H1 (cell line): ENCODE results near the gene SLC7A10. TPM values are rescaled to one million over a fixed set of nuclear protein-coding genes. Genes with fewer than 3 reads are reported as not detected.
A peak's percentile ranks its signal among the peaks of the same experiment; 100 is the strongest.

Experiments used
- CTCF ChIA-PET: fragments of 300-600 bp; sonication (Branson Sonifier 250); formaldehyde crosslinking; loops from one replicate; lab custom pipeline; 2021; ENCODE audit not compliant: partially characterized antibody; lab: Charles Lee
- POLR2A ChIA-PET: fragments of 300-600 bp; sonication (Branson Sonifier 250); formaldehyde crosslinking; loops from one replicate; lab custom pipeline; 2021; ENCODE audit warnings: inconsistent platforms; ENCODE audit not compliant: partially characterized antibody; lab: Charles Lee
- DNase-seq, 2 experiments: peaks; one replicate each; pipeline versions ENCODE4 v3.0.0 to v3.0.0-alpha.2; 2010 to 2022; ENCODE audit warnings: low spot score in 2 of 2, low read depth in 1 of 2, mixed read lengths in 1 of 2
- FAIRE-seq: peaks from 2 replicates; lab custom pipeline; 2011; peaks lifted over from hg19 to GRCh38; lab: Jason Lieb, UNC
- H2AFZ ChIP-seq: 2 replicates; pipeline ENCODE4 v1.8.1; 2012; ENCODE audit warnings: low read length, inconsistent platforms
- H2AK5ac ChIP-seq: 2 replicates; pipeline ENCODE4 v1.6.1; 2013; ENCODE audit warnings: low read depth, low read length
- H2BK120ac ChIP-seq: replicated peaks from 2 replicates; pipeline ENCODE3; 2013; ENCODE audit warnings: low read depth, low read length, inconsistent platforms
- H2BK12ac ChIP-seq: 2 replicates; pipeline ENCODE4 v1.6.1; 2013; ENCODE audit warnings: low read depth, low read length
- H2BK15ac ChIP-seq: 2 replicates; pipeline ENCODE4 v1.6.1; 2013; ENCODE audit warnings: low read length
- H2BK20ac ChIP-seq: 2 replicates; pipeline ENCODE4 v1.6.1; 2013; ENCODE audit warnings: low read length
- H2BK5ac ChIP-seq: 2 replicates; pipeline ENCODE4 v1.6.1; 2013; ENCODE audit warnings: low read depth, low read length
- H3K14ac ChIP-seq: 2 replicates; pipeline ENCODE4 v1.6.1; 2013; ENCODE audit warnings: inconsistent platforms; ENCODE audit not compliant: insufficient read length
- H3K18ac ChIP-seq: 2 replicates; pipeline ENCODE4 v1.6.1; 2013; ENCODE audit warnings: low read length; ENCODE audit errors: extremely low read depth
- H3K23ac ChIP-seq: 2 replicates; pipeline ENCODE4 v1.6.1; 2013; ENCODE audit warnings: inconsistent platforms; ENCODE audit not compliant: insufficient read length
- H3K23me2 ChIP-seq: 2 replicates; pipeline ENCODE4 v1.6.1; 2013; ENCODE audit warnings: low read depth, low read length
- H3K27ac ChIP-seq: 2 replicates; pipeline ENCODE4 v1.6.1; 2011; ENCODE audit warnings: low read depth, low read length, inconsistent platforms
- H3K27me3 ChIP-seq, 4 experiments: replicated peaks in 1 of 4; 1 replicate in 1 of 4; 2 replicates in 3 of 4; pipeline versions ENCODE4 v1.6.1 to v1.8.1; 2011 to 2013; ENCODE audit warnings: low read length in 3 of 4, mild to moderate bottlenecking in 3 of 4, inconsistent platforms in 2 of 4, mixed read lengths in 2 of 4, moderate library complexity in 1 of 4; ENCODE audit not compliant: control insufficient read depth in 3 of 4, insufficient read depth in 3 of 4; ENCODE audit errors: extremely low read depth in 1 of 4
- H3K36me3 ChIP-seq, 4 experiments: 2 replicates each; pipeline versions ENCODE4 v1.6.1 to v1.8.1; 2011 to 2013; ENCODE audit warnings: mild to moderate bottlenecking in 4 of 4, low read length in 3 of 4, moderate library complexity in 2 of 4, control low read depth in 1 of 4, inconsistent platforms in 1 of 4; ENCODE audit not compliant: insufficient read depth in 4 of 4, control insufficient read depth in 2 of 4
- H3K4ac ChIP-seq: replicated peaks from 2 replicates; pipeline ENCODE3; 2013; ENCODE audit warnings: low read length, low read depth, mixed read lengths, inconsistent platforms; ENCODE audit not compliant: insufficient read length
- H3K4me1 ChIP-seq, 4 experiments: replicated peaks in 1 of 4; 1 replicate in 1 of 4; 2 replicates in 3 of 4; pipeline versions ENCODE4 v1.6.1 to v1.8.1; 2011 to 2013; ENCODE audit warnings: low read length in 3 of 4, inconsistent platforms in 2 of 4, mixed read lengths in 1 of 4; ENCODE audit not compliant: insufficient read depth in 4 of 4, control insufficient read depth in 3 of 4
- H3K4me2 ChIP-seq, 2 experiments: 2 replicates each; pipeline versions ENCODE4 v1.6.1 to v1.8.1; 2011 to 2013; ENCODE audit warnings: low read depth in 2 of 2, low read length in 2 of 2, control low read depth in 1 of 2, inconsistent platforms in 1 of 2, mild to moderate bottlenecking in 1 of 2; ENCODE audit not compliant: insufficient read depth in 1 of 2
- H3K4me3 ChIP-seq, 4 experiments: fragments of 200-600, 300-600 bp in 1 of 4; sonication (generic), shearing (Covaris generic), sonication (Bioruptor Twin) in 1 of 4; 2 replicates each; pipeline versions ENCODE4 v1.5.1 to v1.8.1; 2011 to 2016; ENCODE audit warnings: low read length in 4 of 4, low read depth in 3 of 4, control low read depth in 2 of 4, inconsistent platforms in 2 of 4, mild to moderate bottlenecking in 2 of 4, mixed read lengths in 1 of 4, moderate library complexity in 1 of 4; ENCODE audit not compliant: insufficient read depth in 2 of 4; ENCODE audit errors: extremely low read depth in 1 of 4
- H3K56ac ChIP-seq: replicated peaks from 2 replicates; pipeline ENCODE3; 2013; ENCODE audit warnings: low read depth, mild to moderate bottlenecking, mixed read lengths, low read length, inconsistent platforms; ENCODE audit not compliant: insufficient read length
- H3K79me1 ChIP-seq: 2 replicates; pipeline ENCODE4 v1.6.1; 2013; ENCODE audit warnings: low read depth, low read length, control low read depth
- H3K79me2 ChIP-seq, 2 experiments: 2 replicates each; pipeline versions ENCODE4 v1.6.1 to v1.8.1; 2012 to 2013; ENCODE audit warnings: low read length in 2 of 2, mild to moderate bottlenecking in 2 of 2, inconsistent platforms in 1 of 2; ENCODE audit not compliant: insufficient read depth in 2 of 2, control insufficient read depth in 1 of 2
- H3K9ac ChIP-seq, 4 experiments: replicated peaks in 1 of 4; 1 replicate in 1 of 4; 2 replicates in 3 of 4; pipeline versions ENCODE4 v1.6.1 to v1.8.1; 2011 to 2013; ENCODE audit warnings: low read depth in 3 of 4, low read length in 3 of 4, control low read depth in 2 of 4, mild to moderate bottlenecking in 2 of 4, moderate library complexity in 2 of 4, inconsistent platforms in 1 of 4; ENCODE audit errors: extremely low read depth in 1 of 4
- H3K9me3 ChIP-seq, 2 experiments: 2 replicates each; pipeline versions ENCODE4 v1.6.1 to v1.8.1; 2012 to 2013; ENCODE audit warnings: mild to moderate bottlenecking in 2 of 2, moderate library complexity in 2 of 2, control low read depth in 1 of 2, inconsistent platforms in 1 of 2, low read depth in 1 of 2, low read length in 1 of 2, mixed read lengths in 1 of 2; ENCODE audit not compliant: insufficient read depth in 2 of 2
- H4K20me1 ChIP-seq, 2 experiments: replicated peaks in 1 of 2; 2 replicates each; pipeline versions ENCODE3 to v1.8.1; 2011 to 2013; ENCODE audit warnings: inconsistent platforms in 2 of 2, low read length in 2 of 2, mild to moderate bottlenecking in 1 of 2; ENCODE audit not compliant: insufficient read depth in 2 of 2, control insufficient read depth in 1 of 2
- H4K5ac ChIP-seq: 2 replicates; pipeline ENCODE4 v1.6.1; 2013; ENCODE audit warnings: low read length, low read depth, mixed read lengths, inconsistent platforms; ENCODE audit not compliant: insufficient read length
- H4K8ac ChIP-seq: 2 replicates; pipeline ENCODE4 v1.8.0; 2013; ENCODE audit warnings: mild to moderate bottlenecking, moderate library complexity, low read length, inconsistent platforms; ENCODE audit not compliant: insufficient read depth; ENCODE audit errors: extremely low read depth
- H4K91ac ChIP-seq: replicated peaks from 2 replicates; pipeline ENCODE3; 2013; ENCODE audit warnings: low read length, mixed read lengths, inconsistent platforms; ENCODE audit not compliant: insufficient read length
- BACH1 ChIP-seq: IDR thresholded peaks from 2 replicates; pipeline ENCODE4 v1.6.1; 2012; ENCODE audit warnings: low read length, improper control_type of control experiment
- CEBPB ChIP-seq: IDR thresholded peaks from 2 replicates; pipeline ENCODE4 v1.6.1; 2012; ENCODE audit warnings: low read depth, low read length
- NANOG ChIP-seq: IDR thresholded peaks from 2 replicates; pipeline ENCODE4 v1.6.1; 2011; ENCODE audit warnings: low read length, low read depth, mild to moderate bottlenecking, inconsistent platforms; ENCODE audit not compliant: insufficient read depth, poor library complexity, severe bottlenecking
- RAD21 ChIP-seq, 2 experiments: IDR thresholded peaks in 1 of 2; conservative IDR thresholded peaks in 1 of 2; 2 replicates each; pipeline ENCODE4 v1.6.1; 2011; ENCODE audit warnings: low read depth in 2 of 2, low read length in 2 of 2, improper control_type of control experiment in 1 of 2, inconsistent platforms in 1 of 2, mild to moderate bottlenecking in 1 of 2, moderate library complexity in 1 of 2
- RXRA ChIP-seq: IDR thresholded peaks from 2 replicates; pipeline ENCODE4 v1.6.1; 2011; ENCODE audit warnings: low read depth, mild to moderate bottlenecking, low read length, moderate library complexity; ENCODE audit not compliant: insufficient read depth
- SP2 ChIP-seq: IDR thresholded peaks from 2 replicates; pipeline ENCODE4 v1.6.1; 2012; ENCODE audit warnings: mild to moderate bottlenecking, low read length, inconsistent platforms
- SUZ12 ChIP-seq: fragments of 200-600 bp; sonication (generic); IDR thresholded peaks from 2 replicates; pipeline ENCODE4 v1.6.1; 2012; ENCODE audit warnings: mild to moderate bottlenecking, inconsistent platforms, low read length, moderate library complexity, mixed read lengths
- WGBS, 2 experiments: shearing (Covaris generic) in 1 of 2; methylation state at CpG; one replicate each; pipeline versions ENCODE4 v1.1.6 to v1.1.7; 2013 to 2015; ENCODE audit warnings: low lambda C conversion rate in 2 of 2, mixed read lengths in 2 of 2, inconsistent platforms in 1 of 2, low coverage in 1 of 2, missing lambda C conversion rate in 1 of 2; ENCODE audit not compliant: insufficient replicate concordance in 2 of 2, insufficient coverage in 1 of 2, insufficient read length in 1 of 2; ENCODE audit errors: extremely low coverage in 1 of 2, missing lambda C conversion rate in 1 of 2; 5-methylcytosine and 5-hydroxymethylcytosine counted together
- polyA plus RNA-seq, 7 experiments: library from polyadenylated mRNA; depleted of rRNA in 3 of 7; stranded (reverse) in 5 of 7; unstranded in 2 of 7; fragments of >200 nt in 5 of 7; fragments of 200-250 nt in 2 of 7; gene quantifications; 1 replicate in 5 of 7; 2 replicates in 1 of 7; 4 replicates in 1 of 7; pipeline versions ENCODE4 v1.2.1 to v1.2.3, GENCODE V29; 2011 to 2013; ENCODE audit warnings: missing spikeins in 2 of 7, mixed read lengths in 2 of 7
- total RNA-seq: library from RNA; stranded (reverse); fragmentation: NEBNext Ultra II Directional; extraction: Animal tissue kit (Norgen Biotek cat#: 25700); gene quantifications from 2 replicates; pipeline ENCODE4 v1.2.1, GENCODE V29; 2021

SLC7A10 gene
- total and polyA plus RNA-seq, 2 of the 8 experiments (the other 6 are each of a cell fraction or from before 2014, with no cell fraction given): 3.7 to 7.1 TPM

DNA sequence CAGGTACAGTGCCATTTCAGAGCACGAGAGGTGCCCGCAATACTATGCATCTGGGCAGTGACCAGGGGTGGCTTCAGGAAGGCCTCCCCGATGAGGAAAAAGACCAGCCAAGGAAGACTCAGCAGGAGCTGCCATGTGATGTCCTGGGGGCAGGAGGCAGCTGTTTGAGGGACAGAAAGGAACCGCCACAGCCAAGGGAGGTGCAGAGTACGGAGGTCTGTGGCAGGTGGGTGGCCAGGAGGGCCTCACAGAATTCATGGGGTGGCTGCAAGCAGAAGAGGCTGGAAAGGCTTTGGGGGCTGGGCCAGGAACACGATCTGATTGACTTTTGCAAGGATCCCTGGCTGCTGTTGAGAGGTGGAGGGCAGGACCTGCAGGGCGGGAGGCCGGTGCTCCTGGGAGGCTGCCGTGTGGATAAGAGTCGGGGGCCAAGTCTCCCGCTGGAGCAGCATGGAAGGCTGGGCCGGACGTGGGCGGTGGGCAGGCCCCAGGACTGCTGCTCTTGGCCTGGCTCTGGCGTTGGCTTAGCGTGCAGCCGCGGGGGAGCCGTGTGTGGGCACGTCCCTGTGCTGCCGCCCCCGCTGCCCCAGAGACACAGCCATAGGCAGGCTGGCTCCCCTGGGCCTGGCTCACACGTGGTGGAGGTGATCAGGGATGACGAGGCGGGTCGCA, 47.6 kb upstream of the SLC7A10 start:
- Histone ChIP-seq H2BK120ac (no peak overlapping the region), H3K36me3 (no peaks in the 10 kb centered on the region), H4K5ac (no peak overlapping the region), H3K4me1 (peaks cover 0 to 24% (median 10%) of the 10 kb centered on the region in 4 experiments; a peak in 6 of 7 replicates), H3K27ac (no peak overlapping the region), H2BK12ac (0 out of 2 replicates have a peak overlapping the region, but pooled peaks have one; percentile 9), H4K91ac (peak overlapping the region; percentile 46), H3K23ac (no peak overlapping the region), H3K79me1 (no peaks in the 10 kb centered on the region), H4K20me1 (no peaks in the 10 kb centered on the region), H3K4me3 (no peak overlapping the region), H3K56ac (no peak overlapping the region), H3K27me3 (no peaks in the 10 kb centered on the region), H3K18ac (peak overlapping the region; percentile 71), H3K79me2 (no peaks in the 10 kb centered on the region), H3K23me2 (no peaks in the 10 kb centered on the region), H3K9ac (no peak overlapping the region), H2BK20ac (0 out of 2 replicates have a peak overlapping the region, but pooled peaks have one; percentile 9), H2AK5ac (no peak overlapping the region), H3K4me2 (no peak overlapping the region), H2AFZ (no peak overlapping the region), H4K8ac (peak overlapping the region; percentile 57; the same call in 1 of the 2 replicates), H3K9me3 (no peaks in the 10 kb centered on the region), H3K14ac (no peak overlapping the region), H2BK5ac (peak overlapping the region; percentile 71; the same call in 1 of the 2 replicates), H2BK15ac (no peak overlapping the region), H3K4ac (no peak overlapping the region)
- CTCF ChIA-PET: interaction anchor here (0.8 to 2.6 kb wide), 2 partner anchors 18 to 27 kb away, joined by 3 to 11 read pairs; no protein-coding TSS in a partner anchor
- FAIRE-seq (no peak), DNase-seq (no peak)
- 87% methylated on average over 25 of the region's 26 CpGs; no CpG with 5 or more reads in 1 of the 2 experiments for WGBS, 2 experiments
- POLR2A ChIA-PET: no interaction called here
- no peak for TF ChIP-seq RAD21 (IDR thresholded peaks at IDR 0.05 in 1 of 2, conservative IDR thresholded peaks at IDR 0.05 in 1 of 2; ENCODE audit: low read depth in 2 of 2, low read length in 2 of 2)
- TF ChIP-seq RXRA: no peak
- no peak for TF ChIP-seq NANOG
- TF ChIP-seq SUZ12: no peak
- TF ChIP-seq BACH1: no peak
- TF ChIP-seq CEBPB: no peak
- no peak for TF ChIP-seq SP2
